Fibroblast of lung (primary cell): ENCODE results near the gene SRCIN1. TPM values are rescaled to one million over a fixed set of nuclear protein-coding genes. Genes with fewer than 3 reads are reported as not detected.
A peak's percentile ranks its signal among the peaks of the same experiment; 100 is the strongest.

ENCODE experiments used
- DNase-seq, 2 donors: peaks; one replicate each; pipeline versions ENCODE4 v3.0.0 to v3.0.0-alpha.2; 2010; ENCODE audit warnings: low read depth in 2 of 2
- H2AFZ ChIP-seq: 2 replicates; pipeline ENCODE4 v1.5.1; 2012; ENCODE audit warnings: low read length, control low read depth, inconsistent platforms
- H3K27ac ChIP-seq: 2 replicates; pipeline ENCODE4 v1.5.1; 2011; ENCODE audit warnings: low read length, control low read depth; ENCODE audit not compliant: insufficient read depth
- H3K27me3 ChIP-seq: 2 replicates; pipeline ENCODE4 v1.5.1; 2011; ENCODE audit warnings: mild to moderate bottlenecking, low read length; ENCODE audit not compliant: control insufficient read depth, insufficient read depth
- H3K36me3 ChIP-seq: 2 replicates; pipeline ENCODE4 v1.5.1; 2011; ENCODE audit warnings: low read length; ENCODE audit not compliant: control insufficient read depth, insufficient read depth
- H3K4me1 ChIP-seq: 2 replicates; pipeline ENCODE4 v1.5.1; 2011; ENCODE audit warnings: low read length; ENCODE audit not compliant: control insufficient read depth, insufficient read depth; ENCODE audit errors: extremely low read depth
- H3K4me2 ChIP-seq: 2 replicates; pipeline ENCODE4 v1.5.1; 2011; ENCODE audit warnings: low read length, control low read depth; ENCODE audit not compliant: insufficient read depth; ENCODE audit errors: extremely low read depth
- H3K4me3 ChIP-seq, 4 experiments: fragments of 200-600 bp in 1 of 4; sonication (generic) in 1 of 4; replicated peaks in 1 of 4; 2 replicates each; pipeline ENCODE4 v1.5.1; 2011 to 2016; ENCODE audit warnings: low read length in 4 of 4, low read depth in 3 of 4, mild to moderate bottlenecking in 3 of 4, control low read depth in 2 of 4, inconsistent platforms in 1 of 4, mixed read lengths in 1 of 4; ENCODE audit not compliant: insufficient read depth in 1 of 4; ENCODE audit errors: control extremely low read depth in 1 of 4
- H3K79me2 ChIP-seq: 2 replicates; pipeline ENCODE4 v1.5.1; 2012; ENCODE audit warnings: mild to moderate bottlenecking, low read length, inconsistent platforms; ENCODE audit not compliant: control insufficient read depth, insufficient read depth
- H3K9ac ChIP-seq: 2 replicates; pipeline ENCODE4 v1.5.1; 2011; ENCODE audit warnings: mild to moderate bottlenecking, low read length, control low read depth; ENCODE audit not compliant: insufficient read depth
- H3K9me3 ChIP-seq: 2 replicates; pipeline ENCODE4 v1.5.1; 2012; ENCODE audit warnings: low read depth, low read length; ENCODE audit not compliant: control insufficient read depth, insufficient read depth
- H4K20me1 ChIP-seq: 2 replicates; pipeline ENCODE4 v1.5.1; 2011; ENCODE audit warnings: low read length; ENCODE audit not compliant: control insufficient read depth, insufficient read depth; ENCODE audit errors: extremely low read depth
- CTCF ChIP-seq, 2 donors: IDR thresholded peaks in 1 of 2; conservative IDR thresholded peaks in 1 of 2; 1 replicate in 1 of 2; 2 replicates in 1 of 2; pipeline ENCODE4 v1.5.1; 2011 to 2012; ENCODE audit warnings: low read length in 2 of 2, control low read depth in 1 of 2, inconsistent platforms in 1 of 2, low read depth in 1 of 2, mild to moderate bottlenecking in 1 of 2
- EZH2 ChIP-seq: IDR thresholded peaks from 2 replicates; pipeline ENCODE4 v1.5.1; 2012; ENCODE audit warnings: low read length, control low read depth, mild to moderate bottlenecking; ENCODE audit errors: missing control alignments
- polyA plus RNA-seq, 2 donors: library from polyadenylated mRNA; depleted of rRNA in 1 of 2; stranded (reverse) in 1 of 2; unstranded in 1 of 2; fragments of >200 nt; gene quantifications; 2 replicates each; pipeline ENCODE4 v1.2.1, GENCODE V29; 2011 to 2012; ENCODE audit warnings: missing spikeins in 1 of 2
- total RNA-seq: library from RNA; depleted of rRNA; stranded (reverse); fragments of >200 nt; gene quantifications from 2 replicates; pipeline ENCODE4 v1.2.1, GENCODE V29; 2014

Gene SRCIN1
- total and polyA plus RNA-seq, 2 donors (not counting 1 experiment from before 2014, with no cell fraction given), result under 0.01 TPM; not detected in 1

- Histone ChIP-seq H3K27ac (no peak overlapping the region), H3K9me3 (no peaks in the 10 kb centered on the region), H3K9ac (no peak overlapping the region), H4K20me1 (no peaks in the 10 kb centered on the region), H3K27me3 (peaks cover 14% of the 10 kb centered on the region), H3K4me2 (no peak overlapping the region), H3K4me3 (no peak overlapping the region), H3K36me3 (no peaks in the 10 kb centered on the region), H3K79me2 (no peaks in the 10 kb centered on the region), H3K4me1 (no peaks in the 10 kb centered on the region), H2AFZ (no peak overlapping the region)
- TF ChIP-seq EZH2 (no peak), CTCF (conservative IDR thresholded peaks at IDR 0.05 in 1 of 2, IDR thresholded peaks at IDR 0.05 in 1 of 2; ENCODE audit: low read depth in 1 of 2, low read length in 2 of 2) (no peak)
- no peak for DNase-seq
Observed at GRCh38 chr17:38551121-38551520, 54.6 kb downstream of the SRCIN1 start.

GRCh38 chr17:38550661-38551060 is 55.1 kb downstream of the SRCIN1 start:
- H3K9ac ChIP-seq, result no peak overlapping the region
- peak; percentile 33 to 85 for DNase-seq
- H3K4me3 ChIP-seq, result no peak overlapping the region
- H3K36me3 ChIP-seq, result no peaks in the 10 kb centered on the region
- H3K4me1 ChIP-seq, result no peaks in the 10 kb centered on the region
- H4K20me1 ChIP-seq, result no peaks in the 10 kb centered on the region
- no peaks in the 10 kb centered on the region for H3K9me3 ChIP-seq
- TF ChIP-seq EZH2 (no peak), CTCF (conservative IDR thresholded peaks at IDR 0.05 in 1 of 2, IDR thresholded peaks at IDR 0.05 in 1 of 2; ENCODE audit: low read depth in 1 of 2, low read length in 2 of 2) (no peak)
- H3K4me2 ChIP-seq, result no peak overlapping the region
- peaks cover 14% of the 10 kb centered on the region for H3K27me3 ChIP-seq
- no peak overlapping the region for H3K27ac ChIP-seq
- no peaks in the 10 kb centered on the region for H3K79me2 ChIP-seq
- H2AFZ ChIP-seq, result no peak overlapping the region

- Histone ChIP-seq H3K4me1 (no peaks in the 10 kb centered on the region), H3K27ac (no peak overlapping the region), H2AFZ (no peak overlapping the region), H3K36me3 (no peaks in the 10 kb centered on the region), H3K4me2 (no peak overlapping the region), H3K9ac (no peak overlapping the region), H4K20me1 (no peaks in the 10 kb centered on the region), H3K4me3 (no peak overlapping the region), H3K9me3 (no peaks in the 10 kb centered on the region), H3K27me3 (peaks cover 4% of the 10 kb centered on the region), H3K79me2 (no peaks in the 10 kb centered on the region)
- DNase-seq, result no peak
- TF ChIP-seq EZH2, result no peak
- no peak for TF ChIP-seq CTCF (conservative IDR thresholded peaks at IDR 0.05 in 1 of 2, IDR thresholded peaks at IDR 0.05 in 1 of 2; ENCODE audit: low read depth in 1 of 2, low read length in 2 of 2)
Observed at GRCh38 chr17:38549285-38549684, 56.5 kb downstream of the SRCIN1 start.
